Measurements from ENCODE around the gene ZPBP.

The ZPBP gene

GRCh38 chr7:50088463-50089129, 4.5 kb downstream of the ZPBP start:
- POLR2A ChIA-PET: no interaction called here
- no peak for TF ChIP-seq CTCF (IDR thresholded peaks at IDR 0.05; ENCODE audit: control extremely low read depth, extremely low read depth, low read depth, missing control alignments)
- no peak for DNase-seq (ENCODE audit: extremely low spot score)
- CTCF ChIA-PET: interaction anchor here (1.5 kb wide), 2 partner anchors 329 to 1072 kb away, joined by 4 to 5 read pairs; no protein-coding TSS in a partner anchor

- TF ChIP-seq CTCF (IDR thresholded peaks at IDR 0.05; ENCODE audit: control extremely low read depth, extremely low read depth, low read depth, missing control alignments): no peak
- ChIA-PET CTCF (no interaction called here), POLR2A (no interaction called here)
- DNase-seq (ENCODE audit: extremely low spot score): no peak
These were observed 7.7 kb downstream of the ZPBP start for GRCh38 chr7:50085344-50085743.

GRCh38 chr7:50073093-50073492, 20.0 kb downstream of the ZPBP start:
- TF ChIP-seq CTCF (IDR thresholded peaks at IDR 0.05; ENCODE audit: control extremely low read depth, extremely low read depth, low read depth, missing control alignments): no peak
- CTCF ChIA-PET: interaction anchor here (0.9 to 1.1 kb wide), 2 partner anchors 10 to 20 kb away, joined by 3 to 4 read pairs; no protein-coding TSS in a partner anchor

GRCh38 chr7:50069613-50070012, 23.4 kb downstream of the ZPBP start:
- peak; percentile 18 for DNase-seq (ENCODE audit: extremely low spot score)
- TF ChIP-seq CTCF (IDR thresholded peaks at IDR 0.05; ENCODE audit: control extremely low read depth, extremely low read depth, low read depth, missing control alignments): no peak
- ChIA-PET POLR2A (no interaction called here), CTCF (interaction anchor here (2.6 kb wide), 1 partner anchor 24 kb away, joined by 14 read pairs; the partner anchor contains the start of gene ZPBP)

More at GRCh38 chr7:50073093-50073492, 20.0 kb downstream of the ZPBP start:
- POLR2A ChIA-PET: no interaction called here
- DNase-seq (ENCODE audit: extremely low spot score): no peak

GRCh38 chr7:50068850-50069551, 24.0 kb downstream of the ZPBP start:
- no peak for DNase-seq (ENCODE audit: extremely low spot score)
- ChIA-PET CTCF (interaction anchor here (0.8 to 2.6 kb wide), 4 partner anchors 16 to 1094 kb away, joined by 3 to 14 read pairs (median 6); partner anchors contain the start of gene ZPBP), POLR2A (no interaction called here)
- TF ChIP-seq CTCF (IDR thresholded peaks at IDR 0.05; ENCODE audit: control extremely low read depth, extremely low read depth, low read depth, missing control alignments): no peak

- ChIA-PET POLR2A (no interaction called here), CTCF (interaction anchor here (0.8 to 2.6 kb wide), 7 partner anchors 9 to 1095 kb away, joined by 3 to 14 read pairs (median 3); partner anchors contain the start of gene ZPBP)
- DNase-seq (ENCODE audit: extremely low spot score): no peak
- TF ChIP-seq CTCF (IDR thresholded peaks at IDR 0.05; ENCODE audit: control extremely low read depth, extremely low read depth, low read depth, missing control alignments): no peak
These were observed 25.0 kb downstream of the ZPBP start for GRCh38 chr7:50068026-50068425.

Data from GM10248 (cell line).